NCI-H146 (cell line): ENCODE measurements around the gene G0S2.

Experiments used
- DNase-seq: peaks from one replicate; lab custom pipeline; 2025; lab: John Stamatoyannopoulos, UW

The G0S2 gene

GRCh38 chr1:209674957-209675564 lies at the start of gene G0S2:
Gene G0S2, plus strand, starts transcription at chr1:209675412. Its CDS starts 273 bp downstream, at chr1:209675685.
- DNase-seq = no peak

GRCh38 chr1:209625791-209626285 lies 49.4 kb upstream of the G0S2 start:
- DNase-seq = no peak

- no peak for DNase-seq
Observed at GRCh38 chr1:209626346-209627026, 48.7 kb upstream of the G0S2 start.

- no peak for DNase-seq
Observed at GRCh38 chr1:209627027-209627731, 48.0 kb upstream of the G0S2 start.

GRCh38 chr1:209627732-209628196 lies 47.4 kb upstream of the G0S2 start:
- DNase-seq = peak; percentile 65

- no peak for DNase-seq
Observed at GRCh38 chr1:209628618-209629299, 46.5 kb upstream of the G0S2 start.

GRCh38 chr1:209629621-209630382 lies 45.4 kb upstream of the G0S2 start:
- no peak for DNase-seq

- DNase-seq = no peak
Observed at GRCh38 chr1:209630383-209631225, 44.6 kb upstream of the G0S2 start.

GRCh38 chr1:209633335-209633997 lies 41.7 kb upstream of the G0S2 start:
- DNase-seq = no peak

- DNase-seq = no peak
Observed at GRCh38 chr1:209634005-209634737, 41.0 kb upstream of the G0S2 start.

- DNase-seq = no peak
Observed at GRCh38 chr1:209635850-209636249, 39.4 kb upstream of the G0S2 start.

GRCh38 chr1:209641832-209642172 lies 33.4 kb upstream of the G0S2 start:
- DNase-seq = no peak

- no peak for DNase-seq
Observed at GRCh38 chr1:209642816-209643215, 32.4 kb upstream of the G0S2 start.

- no peak for DNase-seq
Observed at GRCh38 chr1:209643285-209644020, 31.8 kb upstream of the G0S2 start.

GRCh38 chr1:209645574-209646452 lies 29.4 kb upstream of the G0S2 start:
- peak; percentile 11 for DNase-seq

GRCh38 chr1:209646558-209646957 lies 28.7 kb upstream of the G0S2 start:
- no peak for DNase-seq

GRCh38 chr1:209647156-209647555 lies 28.1 kb upstream of the G0S2 start:
- DNase-seq = no peak

- no peak for DNase-seq
Observed at GRCh38 chr1:209648346-209648745, 26.9 kb upstream of the G0S2 start.
